ENCODE results near the gene PPP2CA. TPM values are rescaled to one million over a fixed set of nuclear protein-coding genes. Genes with fewer than 3 reads are reported as not detected.
A peak's percentile ranks its signal among the peaks of the same experiment; 100 is the strongest.

Gene PPP2CA
- total RNA-seq, 1 donor: 60.9 TPM

GRCh38 chr5:134189031-134189430, 36.8 kb downstream of the PPP2CA start:
- no peak overlapping the region for H3K4me3 ChIP-seq (ENCODE audit: low read depth, low read length)
- no peak for TF ChIP-seq CTCF (IDR thresholded peaks at IDR 0.05; ENCODE audit: insufficient read depth, low read depth, low read length)
- no peak for DNase-seq (ENCODE audit: low read depth)

- no peak for TF ChIP-seq CTCF (IDR thresholded peaks at IDR 0.05; ENCODE audit: insufficient read depth, low read depth, low read length)
- H3K4me3 ChIP-seq (ENCODE audit: low read depth, low read length): no peak overlapping the region
- no peak for DNase-seq (ENCODE audit: low read depth)
These were observed 37.8 kb downstream of the PPP2CA start for GRCh38 chr5:134188092-134188491.

DNA sequence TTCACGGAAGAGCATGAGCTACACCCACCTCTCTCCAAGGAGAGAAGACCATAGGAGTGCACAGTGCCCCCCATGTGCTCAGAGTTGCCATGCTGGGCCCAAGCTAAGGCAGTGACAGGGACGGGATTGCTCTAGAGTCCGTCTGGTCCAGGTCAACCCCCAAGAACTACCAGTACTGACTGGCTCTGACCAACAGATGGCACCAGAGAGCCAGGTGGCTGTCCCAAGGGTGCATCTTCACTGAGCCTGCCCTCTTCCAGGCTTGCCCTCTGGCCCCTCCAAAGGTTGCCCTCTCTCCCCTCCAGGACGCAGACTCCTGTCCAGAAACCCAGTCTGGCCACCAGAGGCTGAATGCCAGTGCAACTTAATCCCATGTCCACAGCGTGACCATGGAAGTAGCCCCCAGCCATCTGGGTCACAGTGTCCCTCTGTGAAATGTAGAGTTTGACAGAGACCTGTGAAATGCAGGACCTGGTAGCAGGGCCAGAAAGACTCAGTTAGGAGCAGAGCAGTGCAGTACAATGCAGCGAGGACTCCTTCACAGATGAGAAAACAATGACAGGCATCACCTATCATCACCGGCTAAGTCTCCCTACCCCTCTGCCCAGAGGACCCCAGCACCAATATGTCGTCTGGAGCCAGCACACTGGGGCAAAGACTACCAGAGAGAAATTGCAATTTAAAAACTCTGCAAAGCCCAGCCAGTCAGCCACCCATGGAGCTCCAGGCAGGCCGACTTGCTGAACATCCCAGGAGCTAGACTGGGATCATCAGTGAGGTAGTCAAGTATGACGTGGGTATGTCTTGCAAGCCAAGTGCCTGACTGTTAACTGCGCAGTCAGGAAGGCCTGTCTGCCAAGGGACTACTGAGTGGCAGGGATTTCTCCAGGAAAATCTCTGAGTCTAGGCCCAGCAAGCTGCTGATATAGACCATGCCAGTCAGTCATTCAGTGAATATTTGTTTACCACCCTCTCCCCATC, 41.4 kb downstream of the PPP2CA start:
- peak; percentile 64 for DNase-seq (ENCODE audit: low read depth)
- H3K4me3 ChIP-seq (ENCODE audit: low read depth, low read length): no peak overlapping the region
- TF ChIP-seq CTCF (IDR thresholded peaks at IDR 0.05; ENCODE audit: insufficient read depth, low read depth, low read length): peak; percentile 93

GRCh38 chr5:134183481-134183880, 42.4 kb downstream of the PPP2CA start:
- no peak overlapping the region for H3K4me3 ChIP-seq (ENCODE audit: low read depth, low read length)
- DNase-seq (ENCODE audit: low read depth): no peak
- TF ChIP-seq CTCF (IDR thresholded peaks at IDR 0.05; ENCODE audit: insufficient read depth, low read depth, low read length): no peak

- peak overlapping the region; percentile 93 for H3K4me3 ChIP-seq (ENCODE audit: low read depth, low read length)
- TF ChIP-seq CTCF (IDR thresholded peaks at IDR 0.05; ENCODE audit: insufficient read depth, low read depth, low read length): no peak
- no peak for DNase-seq (ENCODE audit: low read depth)
These were observed 47.8 kb downstream of the PPP2CA start for GRCh38 chr5:134178096-134178419.

GRCh38 chr5:134177369-134178095, 48.3 kb downstream of the PPP2CA start:
- H3K4me3 ChIP-seq (ENCODE audit: low read depth, low read length): peak overlapping the region; percentile 93
- peak; percentile 80 for DNase-seq (ENCODE audit: low read depth)
- TF ChIP-seq CTCF (IDR thresholded peaks at IDR 0.05; ENCODE audit: insufficient read depth, low read depth, low read length): no peak
